Stimulated activated CD4-positive, alpha-beta T cell treated with anti-CD3 and anti-CD28 coated beads, Interleukin-1b, Interleukin-23, amount 100 ng/mL, for 24 hours (primary cell): ENCODE data around the gene KIF2A.

Experiments
- DNase-seq, 4 experiments: peaks; one replicate each; pipeline ENCODE4 v3.0.0-alpha.2; 2020; ENCODE audit warnings: low read depth in 4 of 4, low spot score in 1 of 4

KIF2A gene

DNA sequence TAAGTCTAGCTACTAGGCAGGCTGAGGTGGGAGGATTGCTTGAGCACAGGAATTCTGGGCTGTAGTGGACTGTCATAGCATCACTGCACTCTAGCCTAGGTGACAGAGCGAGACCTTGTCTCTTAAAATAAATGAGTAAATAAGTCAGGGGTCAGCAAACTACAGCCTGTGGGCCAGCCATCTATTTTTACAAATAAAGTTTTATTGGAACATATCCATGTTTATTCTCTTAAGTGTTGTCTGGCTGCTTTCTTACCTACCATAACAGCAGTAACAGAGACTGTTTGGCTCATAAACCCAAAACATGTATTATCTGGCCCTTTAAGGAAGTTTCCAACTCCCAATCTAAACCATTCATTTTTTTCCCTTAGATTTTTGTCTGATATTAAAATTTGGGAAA, 68.1 kb downstream of the KIF2A start:
- DNase-seq = no peak

DNA sequence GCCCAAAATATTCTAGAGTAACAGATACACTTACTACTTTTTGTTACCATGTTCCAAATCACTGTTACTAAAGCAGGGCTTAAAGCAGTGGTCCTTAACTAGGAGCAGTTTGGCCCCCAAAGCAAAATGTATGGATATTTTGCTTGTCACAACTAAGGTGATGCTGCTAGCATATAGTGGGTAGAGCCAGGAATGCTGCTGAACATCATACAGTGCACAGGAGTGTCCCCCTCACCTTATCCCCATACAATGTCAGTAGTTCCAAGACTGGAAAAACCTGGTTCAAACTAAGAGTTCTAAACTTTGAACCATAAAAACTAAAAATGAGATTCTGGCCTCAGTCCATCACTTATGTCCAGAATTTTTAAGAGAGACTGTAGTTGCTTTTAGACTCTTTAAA, 69.6 kb downstream of the KIF2A start:
- DNase-seq = no peak

DNA sequence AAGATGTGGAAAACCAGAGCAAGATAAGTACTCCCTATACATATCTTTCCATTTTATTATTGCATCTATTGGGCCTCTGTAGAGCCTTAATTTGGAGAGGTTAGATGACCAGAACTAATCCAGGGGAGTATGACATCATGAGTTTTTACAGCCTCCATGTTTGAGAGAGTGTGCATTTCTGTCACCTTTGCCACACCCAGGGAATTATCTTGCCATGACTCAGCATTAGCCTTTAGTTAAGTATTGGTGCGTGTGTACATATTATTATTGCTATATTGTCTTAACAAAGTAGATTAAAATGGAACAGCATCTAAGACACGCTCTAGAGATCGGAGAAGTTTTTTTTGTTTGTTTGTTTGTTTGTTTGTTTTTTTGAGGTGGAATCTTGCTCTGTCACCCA, 70.1 kb downstream of the KIF2A start:
- DNase-seq = no peak

DNA sequence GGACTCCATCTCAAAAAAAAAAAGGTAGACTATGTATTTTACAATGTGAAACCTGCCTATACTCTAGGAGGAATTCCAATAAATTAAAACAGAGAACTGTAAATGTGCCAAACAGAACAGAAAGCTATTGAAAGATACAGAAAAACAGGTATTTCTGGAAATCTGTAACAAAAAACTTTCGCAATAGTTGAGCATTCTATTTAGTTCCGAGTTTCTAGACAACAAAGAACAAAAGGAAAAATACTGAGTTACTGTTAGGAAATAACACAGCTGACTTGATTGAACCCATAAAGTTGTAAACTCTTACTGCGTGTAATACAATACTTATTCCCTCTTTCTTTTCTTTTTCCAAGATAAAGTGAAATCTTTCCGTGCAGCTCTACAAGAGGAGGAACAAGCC, 79.1 kb downstream of the KIF2A start:
- DNase-seq = no peak

DNA sequence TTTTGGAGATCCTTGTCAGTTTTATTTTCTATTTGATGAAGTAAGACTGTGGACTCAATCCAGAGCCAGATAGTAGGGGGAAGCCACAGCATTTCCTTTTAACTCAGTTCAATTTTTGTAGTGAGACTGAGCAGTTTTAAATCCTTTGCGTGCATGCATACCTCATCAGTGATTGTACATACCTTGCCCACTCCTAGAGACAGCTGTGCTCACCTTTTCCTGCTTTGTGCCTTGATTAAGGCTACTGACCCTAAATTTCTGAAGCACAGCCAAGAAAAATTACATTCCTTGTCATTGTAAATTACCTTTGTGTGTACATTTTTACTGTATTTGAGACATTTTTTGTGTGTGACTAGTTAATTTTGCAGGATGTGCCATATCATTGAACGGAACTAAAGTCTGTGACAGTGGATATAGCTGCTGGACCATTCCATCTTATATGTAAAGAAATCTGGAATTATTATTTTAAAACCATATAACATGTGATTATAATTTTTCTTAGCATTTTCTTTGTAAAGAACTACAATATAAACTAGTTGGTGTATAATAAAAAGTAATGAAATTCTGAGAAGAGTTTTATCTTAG, 79.9 kb downstream of the KIF2A start:
- no peak for DNase-seq

DNA sequence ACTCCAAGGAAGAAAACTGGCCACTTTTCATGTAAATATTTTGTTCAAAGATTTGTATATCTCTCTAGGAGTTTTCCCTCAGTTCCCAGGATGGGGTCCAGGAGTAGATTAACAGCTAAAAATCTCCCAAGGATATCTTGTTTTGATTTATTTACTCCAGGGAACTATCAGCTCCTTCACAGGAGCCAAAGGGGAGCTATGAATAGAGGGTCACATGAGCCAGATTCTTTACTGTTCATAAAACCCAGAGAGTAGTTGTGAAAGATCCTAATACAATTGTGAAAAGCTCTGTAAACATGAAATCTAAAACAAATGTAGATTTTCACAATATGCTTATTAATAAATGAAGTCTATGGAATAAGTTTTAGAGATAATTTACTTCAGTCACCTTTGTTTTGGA, 80.8 kb downstream of the KIF2A start:
- DNase-seq = no peak

DNA sequence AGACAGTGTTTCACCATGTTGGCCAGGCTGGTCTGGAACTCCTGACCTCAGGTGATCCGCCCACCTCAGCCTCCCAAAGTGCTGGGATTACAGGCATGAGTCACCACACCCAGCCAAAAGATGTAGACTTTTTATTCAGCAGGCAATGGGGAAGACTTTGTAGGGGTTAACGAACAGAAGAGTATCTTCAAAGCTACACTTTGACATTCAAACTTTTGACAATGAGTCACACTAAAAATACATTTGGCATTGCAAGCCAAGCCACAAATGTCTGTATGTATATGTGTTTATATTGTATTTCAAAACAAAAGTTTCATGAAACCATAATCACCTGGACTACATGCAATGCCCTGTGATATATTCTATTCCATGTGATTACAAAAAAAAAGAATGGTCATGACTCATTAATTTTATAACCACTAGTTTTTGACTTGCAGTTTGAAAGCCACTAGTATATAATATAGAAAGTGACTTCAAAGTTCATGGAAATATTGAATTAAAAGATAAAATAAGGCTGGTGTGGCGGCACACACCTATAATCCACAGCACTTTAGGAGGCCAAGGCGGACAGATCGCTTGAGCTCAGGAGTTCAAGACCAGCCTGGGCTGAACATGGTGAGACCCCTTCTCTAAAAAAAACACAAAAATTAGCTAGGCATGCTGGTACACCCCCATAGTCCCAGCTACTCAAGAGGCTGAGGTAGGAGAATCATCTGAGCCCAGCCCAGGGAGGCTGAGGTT, 89.4 kb downstream of the KIF2A start:
- DNase-seq = no peak

DNA sequence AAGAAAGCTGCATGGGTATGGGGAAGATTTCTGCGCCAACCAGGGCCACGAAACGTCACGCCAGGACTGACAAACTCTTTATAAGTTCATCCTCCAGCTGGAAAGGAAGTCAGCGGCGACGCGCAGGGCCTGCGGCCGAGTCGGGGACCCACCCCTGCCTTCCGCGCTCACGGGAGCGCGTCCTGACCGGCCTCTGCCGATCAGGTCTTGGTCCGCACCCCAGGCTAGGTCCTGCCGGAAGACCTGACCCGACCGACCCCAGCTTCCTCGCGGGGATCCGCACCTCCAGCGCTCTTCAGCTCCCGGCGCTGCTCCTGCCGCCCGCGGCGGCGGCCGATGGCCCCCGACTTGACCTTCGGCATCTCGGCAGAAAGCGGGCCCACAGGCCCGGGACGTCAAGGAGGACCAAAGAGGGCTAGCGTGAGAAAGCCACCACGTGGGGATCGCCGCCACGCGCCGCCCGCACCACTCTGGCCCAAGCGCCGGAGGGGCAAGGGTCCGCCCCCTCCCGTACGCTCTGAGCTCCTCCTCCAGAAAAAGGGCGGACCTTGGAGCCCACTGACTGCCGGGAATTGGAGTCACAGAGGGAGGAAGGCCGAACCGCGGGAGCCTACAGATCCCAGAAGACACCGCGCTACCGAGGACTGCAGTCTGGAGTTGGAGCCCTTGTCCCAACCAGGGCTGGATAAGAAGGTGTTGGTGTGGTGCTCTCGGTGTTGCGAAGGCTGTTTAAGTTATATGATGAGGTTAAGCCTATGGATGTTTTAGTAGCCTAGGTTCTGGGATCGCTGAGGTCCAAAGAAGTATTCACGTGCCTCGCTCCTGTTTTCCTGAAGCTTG, 97.6 kb downstream of the KIF2A start, which contains the start of gene DIMT1:
Gene DIMT1 (minus strand): TSS at position 495 of the 840 bp plus-strand sequence. CDS start 133 bp downstream, at position 362.
- peak; percentile 76 to 91 (median 82) for DNase-seq

DNA sequence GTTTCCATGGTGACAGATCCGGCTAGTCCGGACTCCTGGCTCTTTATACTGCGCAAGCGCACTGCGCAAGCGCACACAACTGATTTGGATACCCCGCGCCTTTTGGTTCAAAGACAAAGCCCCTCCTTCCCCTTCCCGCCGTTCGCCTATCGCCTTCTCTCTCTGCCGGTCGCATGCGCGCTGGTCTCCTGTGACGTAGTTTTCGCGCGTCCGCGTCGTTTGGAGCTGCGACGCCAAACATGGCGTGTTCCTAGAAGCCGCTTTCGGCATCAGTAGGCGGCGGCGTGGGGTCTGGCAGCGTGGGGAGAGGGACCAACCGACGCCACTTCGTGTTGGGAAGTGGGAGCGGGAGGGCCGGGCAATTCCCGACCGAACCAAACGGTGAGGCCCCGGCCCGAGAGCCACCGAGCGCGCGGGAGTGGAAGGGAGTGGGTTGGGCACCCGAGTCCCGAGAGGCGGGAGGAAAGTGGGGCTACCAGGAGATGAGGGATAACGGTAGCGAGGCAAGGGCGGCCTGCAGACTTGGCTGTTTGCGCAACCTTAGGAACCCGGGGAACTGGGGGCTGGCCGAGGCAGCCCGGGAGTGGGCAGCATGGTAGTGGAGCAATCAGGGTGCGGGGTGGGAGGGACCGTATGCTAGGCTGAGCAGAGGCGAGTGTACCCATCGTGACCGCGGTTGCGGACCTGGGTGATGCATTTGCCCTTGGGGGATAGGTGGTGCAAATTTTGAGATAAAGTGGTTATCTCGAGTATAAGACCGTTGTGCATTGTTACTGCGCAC, 106.7 kb downstream of the KIF2A start, which contains the start of gene IPO11:
Gene IPO11 (plus strand): TSS at position 215 of the 781 bp plus-strand sequence. CDS start 24,517 bp downstream, outside the sequence.
- DNase-seq = peak; percentile 94 to 98 (median 96)

DNA sequence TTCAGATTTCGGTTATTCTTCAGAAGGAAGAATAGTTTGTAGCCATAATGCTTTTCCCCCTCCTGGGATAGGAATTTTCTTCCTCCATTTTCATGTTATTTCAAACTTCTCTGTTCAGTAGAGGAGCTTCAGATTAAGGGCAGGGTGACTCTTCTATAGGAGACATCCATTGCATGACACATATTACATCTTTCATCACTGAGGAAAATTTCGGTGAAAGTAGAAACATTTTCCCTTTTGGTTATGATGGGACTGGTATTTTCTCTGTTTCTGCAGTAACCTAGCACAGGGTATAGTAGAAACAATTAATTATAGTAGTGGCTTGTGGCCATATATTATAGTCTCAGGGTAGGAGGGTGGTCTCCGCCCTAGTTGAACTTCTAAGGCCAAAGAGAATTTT, 107.7 kb downstream of the KIF2A start:
- no peak for DNase-seq

DNA sequence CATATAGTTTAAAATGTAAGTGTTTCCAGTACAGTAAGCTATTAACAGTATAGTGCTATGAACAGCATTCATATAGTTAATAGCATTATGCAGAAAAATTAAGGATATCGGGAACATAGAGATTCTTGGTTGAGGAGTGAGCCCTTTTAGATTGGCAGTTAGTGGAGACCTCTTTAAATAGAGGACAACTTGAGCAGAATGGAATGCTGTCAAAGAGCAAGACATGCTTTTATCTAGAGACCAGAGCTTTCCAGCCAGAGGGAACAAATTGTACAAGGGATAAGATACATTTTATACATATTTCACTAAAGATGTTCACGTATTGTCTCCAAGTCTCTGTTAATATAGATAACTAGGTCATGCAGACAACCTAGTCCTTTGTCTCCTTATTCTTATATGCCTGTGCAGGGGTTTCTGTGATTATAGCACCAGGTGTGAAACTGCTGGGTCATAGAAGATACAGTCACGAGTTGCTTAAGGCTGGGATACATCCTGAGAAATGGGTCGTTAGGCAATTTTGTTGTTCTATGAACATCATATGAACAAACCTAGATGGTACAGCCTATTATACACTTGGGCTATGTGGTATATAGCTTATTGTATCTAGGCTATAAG, 112.6 kb downstream of the KIF2A start:
- DNase-seq = no peak

DNA sequence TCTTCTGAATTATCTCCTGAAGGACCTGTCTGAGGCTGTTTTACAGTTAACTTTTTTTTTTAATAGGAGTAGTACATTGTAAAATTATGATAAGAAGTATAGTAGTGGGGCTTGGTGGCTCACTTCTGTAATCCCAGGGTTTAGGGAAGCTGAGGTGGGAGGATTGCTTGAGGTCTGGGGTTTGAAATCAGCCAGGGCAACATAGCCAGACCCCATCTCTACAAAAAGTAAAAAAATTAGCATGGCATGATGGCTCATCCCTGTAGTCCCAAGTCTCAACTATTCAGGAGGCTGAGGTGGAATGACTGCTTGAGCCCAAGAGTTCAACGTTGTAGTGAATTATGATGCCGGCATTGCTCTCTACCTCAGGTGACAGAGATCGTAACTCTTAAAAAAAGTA, 113.6 kb downstream of the KIF2A start:
- DNase-seq = no peak

DNA sequence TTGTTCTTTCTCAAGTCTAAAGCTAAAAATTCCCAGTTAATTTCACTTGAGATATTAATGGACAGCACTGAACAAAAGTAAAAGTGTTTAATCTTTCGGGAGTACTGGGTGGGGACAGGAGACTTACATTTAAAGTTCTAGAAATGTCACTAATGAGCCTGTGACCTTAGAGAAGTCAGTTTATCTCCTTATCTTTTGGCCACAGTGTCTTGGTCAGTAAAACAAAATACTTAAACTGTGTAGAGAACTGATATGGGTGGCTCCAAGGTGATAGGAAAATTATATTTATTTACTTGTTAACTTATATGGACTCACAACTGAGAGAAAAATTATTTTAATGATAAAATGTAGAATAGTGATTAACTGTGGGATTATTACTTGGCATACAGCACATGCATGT, 115.4 kb downstream of the KIF2A start:
- DNase-seq = no peak

DNA sequence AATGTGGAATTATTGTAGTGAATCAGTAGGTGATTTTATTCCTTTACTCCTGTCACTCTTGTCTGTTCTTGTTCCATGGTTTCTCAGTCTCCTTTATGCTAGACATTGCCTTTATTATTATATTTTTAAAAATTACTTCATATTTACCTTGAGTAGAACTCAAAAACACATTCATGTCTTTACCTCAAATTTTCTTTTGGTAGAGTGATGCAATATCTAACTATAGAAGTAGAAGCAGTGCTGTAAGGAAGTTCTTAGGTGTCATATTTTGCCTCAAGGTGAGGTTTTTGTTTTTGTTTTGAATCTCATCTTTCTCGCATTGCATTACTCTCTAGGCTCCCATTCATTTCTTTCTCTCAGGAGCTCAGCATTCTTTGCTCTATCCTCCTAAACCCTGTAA, 118.8 kb downstream of the KIF2A start:
- no peak for DNase-seq

DNA sequence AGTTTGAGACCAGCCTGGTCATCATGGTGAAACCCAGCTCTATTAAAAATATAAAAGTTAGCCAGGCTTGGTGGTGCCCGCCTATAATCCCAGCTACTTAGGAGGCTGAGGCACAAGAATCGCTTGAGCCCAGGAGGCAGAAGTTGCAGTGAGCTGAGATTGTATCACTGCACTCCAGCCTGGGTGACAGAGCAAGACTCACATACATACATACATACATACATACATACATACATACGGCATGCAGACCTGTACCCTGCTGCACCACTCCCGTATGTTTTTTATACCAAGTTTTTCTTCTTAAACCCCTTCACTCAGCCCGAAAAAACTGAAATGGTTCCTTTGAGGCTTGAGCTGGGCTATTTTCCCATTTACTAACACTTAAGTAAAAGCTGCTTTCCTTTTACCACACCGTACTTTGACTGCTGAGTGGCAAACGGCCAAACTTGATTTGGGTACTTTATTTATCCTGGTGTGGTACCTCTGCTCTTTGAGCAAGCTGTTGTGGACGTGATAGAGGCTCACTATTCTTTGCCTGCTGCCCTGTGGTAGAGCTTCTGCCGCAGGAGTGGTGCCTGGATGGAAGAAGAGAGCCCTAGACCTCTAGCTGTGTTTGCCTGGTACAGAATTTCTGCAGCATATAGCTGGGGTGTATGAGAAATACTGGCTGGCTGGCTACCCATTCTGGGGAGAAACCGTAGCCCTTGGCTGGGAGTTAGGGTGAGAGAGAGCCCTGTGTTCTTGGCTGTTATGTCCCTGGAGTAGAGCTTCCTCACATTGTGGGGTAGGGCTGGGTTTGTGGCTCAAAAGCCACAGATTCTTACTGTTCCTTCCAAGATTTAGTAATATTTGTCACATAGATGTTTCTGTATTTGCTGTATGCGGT, 126.0 kb downstream of the KIF2A start:
- DNase-seq = no peak

DNA sequence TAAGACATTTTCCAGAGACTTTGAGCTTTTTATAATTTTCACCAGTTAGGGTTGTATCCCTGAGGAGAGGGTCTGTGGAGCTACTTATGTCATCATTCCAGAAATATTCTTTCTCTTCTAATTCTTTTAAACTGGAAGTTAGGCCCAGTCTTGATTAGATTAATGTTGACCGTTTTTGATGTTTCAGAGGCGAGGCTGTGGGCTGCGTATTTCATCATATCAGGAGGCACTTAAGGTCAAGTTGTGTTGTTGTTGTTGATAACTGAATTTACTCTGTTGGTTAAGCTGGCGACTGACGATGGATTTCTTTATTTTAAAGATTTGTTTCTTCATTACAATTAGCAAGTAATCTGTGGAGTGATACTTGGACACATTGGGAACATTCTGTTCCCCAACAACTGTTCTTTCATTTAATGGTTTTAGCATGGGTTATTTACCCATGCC, 126.6 kb downstream of the KIF2A start:
- no peak for DNase-seq
